ENCODE measurements around the gene HDGFL1. TPM values are rescaled to one million over a fixed set of nuclear protein-coding genes. Genes with fewer than 3 reads are reported as not detected.

Gene HDGFL1
- total and polyA plus RNA-seq, 2 experiments from 2014 or later, result not detected

GRCh38 chr6:22600059-22600458 is 30.7 kb downstream of the HDGFL1 start (continued):
- TF ChIP-seq ZNF462 (CRISPR knock-in tag; IDR thresholded peaks at IDR 0.05) (no peak), POLR2AphosphoS5 (IDR thresholded peaks at IDR 0.05; ENCODE audit: low read depth) (no peak), CREB1 (CRISPR knock-in tag; IDR thresholded peaks at IDR 0.05; ENCODE audit: low read depth) (no peak)

- Histone ChIP-seq H3K4me2 (no peak overlapping the region), H3K27me3 (ENCODE audit: insufficient read depth) (no peaks in the 10 kb centered on the region), H4K20me1 (replicated peaks; ENCODE audit: insufficient read depth) (no peaks in the 10 kb centered on the region), H3K36me3 (ENCODE audit: insufficient read depth) (0 out of 2 replicates have a peak, but pooled peaks cover 5% of the 10 kb centered on the region), H3K4me1 (ENCODE audit: insufficient read depth) (0 out of 2 replicates have a peak, but pooled peaks cover 3% of the 10 kb centered on the region), H2AFZ (no peak overlapping the region), H3F3A (replicated peaks; ENCODE audit: low read depth) (no peaks in the 10 kb centered on the region), H3K4me3 (no peak overlapping the region), H3K27ac (ENCODE audit: low read depth) (no peak overlapping the region), H3K79me2 (replicated peaks; ENCODE audit: insufficient read depth) (no peaks in the 10 kb centered on the region), H3K9me2 (ENCODE audit: insufficient read depth) (no peaks in the 10 kb centered on the region)
- Mint-ChIP-seq H3K27ac (no peak overlapping the region), H3K9me3 (peaks cover 7% of the 10 kb centered on the region), H3K4me3 (no peak overlapping the region), H3K4me1 (peaks cover 16% of the 10 kb centered on the region), H3K36me3 (ENCODE audit: low read depth) (peaks cover 3% of the 10 kb centered on the region; the same call in 2 of the 3 replicates), H3K27me3 (ENCODE audit: insufficient read depth, low read depth, poor library complexity) (no peaks in the 10 kb centered on the region)
- ATAC-seq (no peak), DNase-seq (ENCODE audit: low spot score) (no peak)
- TF ChIP-seq POLR2AphosphoS5 (IDR thresholded peaks at IDR 0.05; ENCODE audit: low read depth), result no peak
Observed at GRCh38 chr6:22601984-22602383, 32.6 kb downstream of the HDGFL1 start.

GRCh38 chr6:22605736-22606135 is 36.4 kb downstream of the HDGFL1 start:
- Mint-ChIP-seq H3K9me3 (peaks cover 7% of the 10 kb centered on the region), H3K4me3 (no peak overlapping the region), H3K27me3 (ENCODE audit: insufficient read depth, low read depth, poor library complexity) (no peaks in the 10 kb centered on the region), H3K36me3 (ENCODE audit: low read depth) (peaks cover 3% of the 10 kb centered on the region; the same call in 2 of the 3 replicates), H3K4me1 (peaks cover 9% of the 10 kb centered on the region; the same call in 2 of the 3 replicates), H3K27ac (peak overlapping the region; percentile 68)
- H3K9me2 ChIP-seq (ENCODE audit: insufficient read depth), result no peaks in the 10 kb centered on the region
- ATAC-seq (no peak), DNase-seq (ENCODE audit: low spot score) (no peak)
- no peaks in the 10 kb centered on the region for H3F3A ChIP-seq (replicated peaks; ENCODE audit: low read depth)
- no peaks in the 10 kb centered on the region for H3K79me2 ChIP-seq (replicated peaks; ENCODE audit: insufficient read depth)
- no peak overlapping the region for H3K4me2 ChIP-seq
- 0 out of 2 replicates have a peak, but pooled peaks cover 5% of the 10 kb centered on the region for H3K36me3 ChIP-seq (ENCODE audit: insufficient read depth)
- H2AFZ ChIP-seq, result no peak overlapping the region
- H3K27me3 ChIP-seq (ENCODE audit: insufficient read depth), result no peaks in the 10 kb centered on the region
- H3K4me3 ChIP-seq, result no peak overlapping the region
- 0 out of 2 replicates have a peak, but pooled peaks cover 3% of the 10 kb centered on the region for H3K4me1 ChIP-seq (ENCODE audit: insufficient read depth)
- no peaks in the 10 kb centered on the region for H4K20me1 ChIP-seq (replicated peaks; ENCODE audit: insufficient read depth)
- no peak overlapping the region for H3K27ac ChIP-seq (ENCODE audit: low read depth)
- TF ChIP-seq CREB1 (CRISPR knock-in tag; IDR thresholded peaks at IDR 0.05; ENCODE audit: low read depth) (no peak), NANOG (IDR thresholded peaks at IDR 0.05; ENCODE audit: borderline replicate concordance) (no peak), EZH2 (IDR thresholded peaks at IDR 0.05; ENCODE audit: low read depth, unreplicated experiment) (no peak)
